Parathyroid adenoma (tissue), 2 donors: ENCODE measurements around the gene KRTAP10-5.
"Not testable (repeated sequence)": the region's sequence is repeated elsewhere in the genome, so short reads cannot be mapped to it uniquely, and the experiment has no call there.

Experiments
- H2AFZ ChIP-seq: fragments of 300-600 bp; sonication (generic); one replicate; pipeline ENCODE4 v1.7.0; 2017; ENCODE audit warnings: antibody characterized with exemption, mild to moderate bottlenecking
- H3K27ac ChIP-seq: fragments of 300-600 bp; sonication (generic); one replicate; pipeline ENCODE4 v1.7.0; 2017
- H3K27me3 ChIP-seq: fragments of 300-600 bp; sonication (generic); one replicate; pipeline ENCODE4 v1.7.0; 2017; ENCODE audit warnings: low read length; ENCODE audit not compliant: control insufficient read depth, insufficient read depth
- H3K36me3 ChIP-seq: fragments of 300-600 bp; sonication (generic); one replicate; pipeline ENCODE4 v1.7.0; 2017; ENCODE audit warnings: low read length; ENCODE audit not compliant: control insufficient read depth, insufficient read depth
- H3K4me1 ChIP-seq: fragments of 300-600 bp; sonication (generic); one replicate; pipeline ENCODE4 v1.7.0; 2017; ENCODE audit warnings: control low read depth
- H3K4me2 ChIP-seq: fragments of 300-600 bp; sonication (generic); one replicate; pipeline ENCODE4 v1.7.0; 2017; ENCODE audit warnings: low read length
- H3K4me3 ChIP-seq: fragments of 300-600 bp; sonication (generic); one replicate; pipeline ENCODE4 v1.7.0; 2017; ENCODE audit warnings: low read depth, low read length
- H3K79me2 ChIP-seq: fragments of 300-600 bp; sonication (generic); one replicate; pipeline ENCODE4 v1.7.0; 2017; ENCODE audit warnings: control low read depth
- H3K9ac ChIP-seq: fragments of 300-600 bp; sonication (generic); one replicate; pipeline ENCODE4 v1.7.0; 2017; ENCODE audit warnings: mild to moderate bottlenecking
- H3K9me3 ChIP-seq: fragments of 300-600 bp; sonication (generic); one replicate; pipeline ENCODE4 v1.7.0; 2017; ENCODE audit warnings: low read length; ENCODE audit not compliant: control insufficient read depth
- TF ChIP-seq, protein P1 (sequence below): fragments of 300-600 bp; sonication (generic); IDR thresholded peaks from one replicate; pipeline ENCODE4 v1.7.0; 2017; ENCODE audit warnings: antibody characterized with exemption, mild to moderate bottlenecking
- donor health status: primary hyperparathyroidism.

KRTAP10-5 gene, protein sequence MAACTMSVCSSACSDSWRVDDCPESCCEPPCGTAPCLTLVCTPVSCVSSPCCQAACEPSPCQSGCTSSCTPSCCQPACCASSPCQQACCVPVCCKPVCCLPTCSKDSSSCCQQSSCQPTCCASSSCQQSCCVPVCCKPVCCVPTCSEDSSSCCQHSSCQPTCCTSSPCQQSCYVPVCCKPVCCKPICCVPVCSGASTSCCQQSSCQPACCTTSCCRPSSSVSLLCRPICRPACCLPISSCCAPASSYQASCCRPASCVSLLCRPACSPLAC

DNA sequence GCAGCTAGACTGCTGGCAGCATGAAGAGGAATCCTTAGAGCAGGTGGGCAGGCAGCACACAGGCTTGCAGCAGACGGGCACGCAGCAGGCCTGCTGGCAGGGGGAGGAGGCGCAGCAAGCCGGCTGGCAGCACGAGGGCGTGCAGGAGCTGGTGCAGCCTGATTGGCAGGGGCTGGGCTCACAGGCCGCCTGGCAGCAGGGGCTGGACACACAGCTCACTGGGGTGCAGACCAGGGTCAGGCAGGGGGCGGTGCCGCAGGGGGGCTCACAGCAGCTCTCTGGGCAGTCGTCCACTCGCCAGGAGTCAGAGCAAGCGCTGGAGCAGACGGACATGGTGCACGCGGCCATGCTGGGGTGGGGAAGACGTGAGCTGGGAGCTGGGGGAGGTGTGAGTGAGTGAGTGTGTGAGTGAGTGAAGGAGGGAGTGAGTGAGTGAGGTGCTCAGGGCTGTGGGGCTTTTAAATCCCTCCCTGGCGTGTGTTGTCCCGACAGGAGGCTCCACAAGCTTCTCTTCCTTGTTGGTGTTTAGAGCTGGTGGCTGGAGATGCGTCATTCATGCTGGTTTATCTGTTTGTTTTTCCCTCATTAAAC is at the start of gene KRTAP10-5:
KRTAP10-5 (minus strand) TSS at position 374 of the 591 bp plus-strand sequence; CDS start at position 348, 26 bp downstream.
- H3K9me3 ChIP-seq, H3K36me3 ChIP-seq, H3K4me3 ChIP-seq, H2AFZ ChIP-seq, H3K9ac ChIP-seq, H3K4me2 ChIP-seq, H3K79me2 ChIP-seq, H3K27ac ChIP-seq, H3K4me1 ChIP-seq, H3K27me3 ChIP-seq: not testable (repeated sequence)

DNA sequence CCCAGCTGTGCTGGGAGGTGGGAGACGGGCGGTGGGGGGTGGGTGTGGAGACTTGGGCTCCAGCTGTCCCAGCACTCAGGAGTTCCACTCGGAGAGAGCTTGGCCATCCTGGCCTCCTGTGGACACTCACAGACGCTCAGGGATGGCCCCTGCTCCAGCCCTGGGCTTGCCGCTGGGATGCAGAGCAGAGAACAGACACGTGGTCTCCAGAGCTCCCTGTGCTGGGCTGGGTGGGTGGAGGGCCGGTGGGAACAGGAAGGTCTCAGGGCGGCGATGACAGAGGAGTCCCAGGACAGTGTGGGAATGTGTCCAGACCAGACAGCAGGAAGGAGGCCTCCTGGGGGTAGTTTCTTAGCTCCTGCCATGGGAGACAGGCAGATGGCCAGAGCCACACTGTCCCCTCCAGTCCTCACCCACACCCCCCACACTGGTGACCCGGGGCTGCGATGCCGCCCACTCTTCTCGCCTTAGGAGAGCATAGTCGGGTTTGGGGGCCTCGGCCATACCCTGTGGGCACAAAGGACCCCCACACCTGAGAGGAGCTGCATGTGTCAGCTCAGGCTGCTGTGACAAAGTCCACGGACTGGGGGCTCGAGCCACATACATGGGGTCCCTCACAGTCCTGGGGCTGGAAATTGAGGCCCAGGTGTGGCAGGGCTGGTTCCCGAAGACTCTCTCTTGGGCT is 48.4 kb upstream of the KRTAP10-5 start:
- no peak overlapping the region for H3K4me3 ChIP-seq
- no peak overlapping the region for H3K4me2 ChIP-seq
- H3K9ac ChIP-seq, result no peak overlapping the region
- no peak overlapping the region for H3K27ac ChIP-seq
- H3K36me3 ChIP-seq, result no peaks in the 10 kb centered on the region
- no peak overlapping the region for H2AFZ ChIP-seq
- H3K79me2 ChIP-seq, result no peaks in the 10 kb centered on the region
- H3K27me3 ChIP-seq, result no peaks in the 10 kb centered on the region
- TF ChIP-seq, protein P1, sequence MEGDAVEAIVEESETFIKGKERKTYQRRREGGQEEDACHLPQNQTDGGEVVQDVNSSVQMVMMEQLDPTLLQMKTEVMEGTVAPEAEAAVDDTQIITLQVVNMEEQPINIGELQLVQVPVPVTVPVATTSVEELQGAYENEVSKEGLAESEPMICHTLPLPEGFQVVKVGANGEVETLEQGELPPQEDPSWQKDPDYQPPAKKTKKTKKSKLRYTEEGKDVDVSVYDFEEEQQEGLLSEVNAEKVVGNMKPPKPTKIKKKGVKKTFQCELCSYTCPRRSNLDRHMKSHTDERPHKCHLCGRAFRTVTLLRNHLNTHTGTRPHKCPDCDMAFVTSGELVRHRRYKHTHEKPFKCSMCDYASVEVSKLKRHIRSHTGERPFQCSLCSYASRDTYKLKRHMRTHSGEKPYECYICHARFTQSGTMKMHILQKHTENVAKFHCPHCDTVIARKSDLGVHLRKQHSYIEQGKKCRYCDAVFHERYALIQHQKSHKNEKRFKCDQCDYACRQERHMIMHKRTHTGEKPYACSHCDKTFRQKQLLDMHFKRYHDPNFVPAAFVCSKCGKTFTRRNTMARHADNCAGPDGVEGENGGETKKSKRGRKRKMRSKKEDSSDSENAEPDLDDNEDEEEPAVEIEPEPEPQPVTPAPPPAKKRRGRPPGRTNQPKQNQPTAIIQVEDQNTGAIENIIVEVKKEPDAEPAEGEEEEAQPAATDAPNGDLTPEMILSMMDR, result no peak
- no peaks in the 10 kb centered on the region for H3K9me3 ChIP-seq
- H3K4me1 ChIP-seq, result no peaks in the 10 kb centered on the region

GRCh38 chr21:44627831-44628233 is 47.4 kb upstream of the KRTAP10-5 start:
- not testable (repeated sequence) for H3K36me3 ChIP-seq, H3K4me2 ChIP-seq, H2AFZ ChIP-seq, H3K27me3 ChIP-seq, H3K9me3 ChIP-seq, H3K4me3 ChIP-seq, H3K79me2 ChIP-seq, H3K27ac ChIP-seq, H3K9ac ChIP-seq, H3K4me1 ChIP-seq

- not testable (repeated sequence) for H3K9ac ChIP-seq, H3K36me3 ChIP-seq, H3K4me2 ChIP-seq, H3K4me3 ChIP-seq, H2AFZ ChIP-seq, H3K27ac ChIP-seq, H3K9me3 ChIP-seq, H3K79me2 ChIP-seq, H3K4me1 ChIP-seq, H3K27me3 ChIP-seq
Observed at GRCh38 chr21:44627181-44627822, 46.9 kb upstream of the KRTAP10-5 start.

DNA sequence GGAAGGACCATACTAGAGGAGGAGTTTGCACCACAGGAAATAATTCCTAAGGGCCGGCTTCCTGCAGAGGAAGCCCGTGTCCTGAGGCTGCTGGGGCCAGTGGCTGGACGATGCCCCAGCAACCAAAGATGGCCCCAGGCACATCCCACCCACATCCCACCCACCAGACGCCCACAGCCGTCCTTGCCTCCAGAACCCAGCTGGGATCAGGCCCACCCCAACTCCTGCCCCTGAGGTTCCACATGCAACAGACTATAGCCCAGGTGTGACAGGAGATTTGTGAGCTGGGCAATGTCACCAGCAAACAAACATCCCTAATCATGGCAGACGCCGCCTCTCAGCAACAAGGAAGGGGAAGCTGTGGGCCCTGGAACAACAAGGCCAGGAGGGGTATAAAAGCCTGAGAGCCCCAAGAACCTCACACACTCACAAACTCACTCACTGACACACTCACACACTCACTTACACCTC is 46.3 kb upstream of the KRTAP10-5 start, which contains the start of gene KRTAP10-9:
KRTAP10-9 (plus strand) TSS at position 421 of the 471 bp plus-strand sequence. CDS start 79 bp downstream, outside the sequence.
- TF ChIP-seq, protein P1, result no peak
- no peak within 1 kb of the TSS for H3K4me3 ChIP-seq
- H3K9me3 ChIP-seq, result no peaks in the 10 kb centered on the region
- no peak within 1 kb of the TSS for H2AFZ ChIP-seq
- no peak within 1 kb of the TSS for H3K9ac ChIP-seq
- H3K4me2 ChIP-seq, result no peak within 1 kb of the TSS
- no peaks in the 10 kb centered on the region for H3K4me1 ChIP-seq
- no peak within 1 kb of the TSS for H3K27ac ChIP-seq
- no peaks in the 10 kb centered on the region for H3K79me2 ChIP-seq
- no peaks in the 10 kb centered on the region for H3K36me3 ChIP-seq
- H3K27me3 ChIP-seq, result no peaks in the 10 kb centered on the region

GRCh38 chr21:44626262-44626661 is 45.9 kb upstream of the KRTAP10-5 start:
- Histone ChIP-seq H3K36me3 (no peaks in the 10 kb centered on the region), H3K4me3 (no peak overlapping the region), H3K4me1 (no peaks in the 10 kb centered on the region), H3K4me2 (no peak overlapping the region), H3K27ac (no peak overlapping the region), H3K27me3 (no peaks in the 10 kb centered on the region), H2AFZ (no peak overlapping the region), H3K9me3 (no peaks in the 10 kb centered on the region), H3K9ac (no peak overlapping the region), H3K79me2 (no peaks in the 10 kb centered on the region)
- TF ChIP-seq, protein P1, result no peak
